DND-41 (cell line): Measurements from ENCODE around the gene SAP30L.

Experiments
- CTCF ChIP-seq: IDR thresholded peaks from 2 replicates; pipeline ENCODE4 v1.5.1; 2012; ENCODE audit warnings: borderline replicate concordance, low read length, moderate library complexity, mild to moderate bottlenecking; ENCODE audit not compliant: poor library complexity, severe bottlenecking; ENCODE audit errors: extremely low read depth
- EZH2 ChIP-seq: IDR thresholded peaks from 3 replicates; pipeline ENCODE4 v1.6.1; 2012; ENCODE audit warnings: borderline replicate concordance, low read depth, mild to moderate bottlenecking, moderate library complexity, low read length, inconsistent platforms; ENCODE audit not compliant: severe bottlenecking

- TF ChIP-seq CTCF (no peak), EZH2 (no peak)
Measured at GRCh38 chr5:154478752-154479159, 33.0 kb downstream of the SAP30L start.
